Tibial nerve (tissue), 3 donors: Measurements from ENCODE around the gene DIP2C.

Source experiments
- CTCF ChIP-seq, 5 experiments: fragments of 200-600 bp in 3 of 5; fragments of 450-650 bp in 2 of 5; sonication (generic) in 3 of 5; IDR thresholded peaks; one replicate each; pipeline ENCODE4 v1.5.1; 2016 to 2019; ENCODE audit warnings: antibody characterized with exemption in 5 of 5, mild to moderate bottlenecking in 3 of 5, moderate library complexity in 2 of 5
- POLR2A ChIP-seq, 2 donors: fragments of 450-650 bp; IDR thresholded peaks; one replicate each; pipeline ENCODE4 v1.6.1; 2017; ENCODE audit warnings: antibody characterized with exemption in 2 of 2, mild to moderate bottlenecking in 2 of 2, moderate library complexity in 2 of 2

GRCh38 chr10:679556-679955, 9.9 kb downstream of the DIP2C start:
- TF ChIP-seq CTCF (IDR thresholded peaks at IDR 0.05) = no peak
- no peak for TF ChIP-seq POLR2A (IDR thresholded peaks at IDR 0.05)
